ENCODE results near the gene EXO5.
"Not testable (repeated sequence)": the region's sequence is repeated elsewhere in the genome, so short reads cannot be mapped to it uniquely, and the experiment has no call there.

The EXO5 gene

GRCh38 chr1:40556121-40556520 lies 47.6 kb downstream of the EXO5 start:
- Mint-ChIP-seq H3K4me3 (no peak overlapping the region), H3K27me3 (ENCODE audit: low read depth) (no peaks in the 10 kb centered on the region), H3K27ac (no peak overlapping the region), H3K36me3 (ENCODE audit: low read depth) (no peaks in the 10 kb centered on the region), H3K4me1 (no peaks in the 10 kb centered on the region), H3K9me3 (peaks cover 5% of the 10 kb centered on the region)
- no peak for TF ChIP-seq CTCF (IDR thresholded peaks at IDR 0.05; ENCODE audit: unreplicated experiment in 3 of 3)

- not testable (repeated sequence) for H3K9me3 Mint-ChIP-seq; H3K27ac Mint-ChIP-seq; H3K36me3 Mint-ChIP-seq (ENCODE audit: low read depth); H3K27me3 Mint-ChIP-seq (ENCODE audit: low read depth); H3K4me3 Mint-ChIP-seq; H3K4me1 Mint-ChIP-seq
These were observed 49.7 kb downstream of the EXO5 start for GRCh38 chr1:40558241-40558640.

GRCh38 chr1:40562185-40562584 lies 53.6 kb downstream of the EXO5 start:
- Mint-ChIP-seq H3K36me3 (ENCODE audit: low read depth) (no peaks in the 10 kb centered on the region), H3K9me3 (peaks cover 5% of the 10 kb centered on the region), H3K4me1 (no peaks in the 10 kb centered on the region), H3K4me3 (no peak overlapping the region), H3K27me3 (ENCODE audit: low read depth) (no peaks in the 10 kb centered on the region), H3K27ac (no peak overlapping the region)
- no peak for TF ChIP-seq CTCF (IDR thresholded peaks at IDR 0.05; ENCODE audit: unreplicated experiment in 3 of 3)

GRCh38 chr1:40563266-40563665 lies 54.7 kb downstream of the EXO5 start:
- H3K9me3 Mint-ChIP-seq: peaks cover 5% of the 10 kb centered on the region

GRCh38 chr1:40564506-40564905 lies 55.9 kb downstream of the EXO5 start:
- no peaks in the 10 kb centered on the region for H3K27me3 Mint-ChIP-seq (ENCODE audit: low read depth)
- H3K9me3 Mint-ChIP-seq: peaks cover 5% of the 10 kb centered on the region

More at GRCh38 chr1:40563266-40563665, 54.7 kb downstream of the EXO5 start:
- Mint-ChIP-seq H3K4me1 (no peaks in the 10 kb centered on the region), H3K27me3 (ENCODE audit: low read depth) (no peaks in the 10 kb centered on the region), H3K4me3 (no peak overlapping the region), H3K27ac (no peak overlapping the region), H3K36me3 (ENCODE audit: low read depth) (no peaks in the 10 kb centered on the region)
- no peak for TF ChIP-seq CTCF (IDR thresholded peaks at IDR 0.05; ENCODE audit: unreplicated experiment in 3 of 3)

GRCh38 chr1:40564913-40565312 lies 56.3 kb downstream of the EXO5 start:
- H3K9me3 Mint-ChIP-seq: peaks cover under 1% of the 10 kb centered on the region
- H3K36me3 Mint-ChIP-seq (ENCODE audit: low read depth): no peaks in the 10 kb centered on the region
- no peak overlapping the region for H3K4me3 Mint-ChIP-seq
- no peak for TF ChIP-seq CTCF (IDR thresholded peaks at IDR 0.05; ENCODE audit: unreplicated experiment in 3 of 3)
- H3K27me3 Mint-ChIP-seq (ENCODE audit: low read depth): no peaks in the 10 kb centered on the region
- no peak overlapping the region for H3K27ac Mint-ChIP-seq
- H3K4me1 Mint-ChIP-seq: no peaks in the 10 kb centered on the region

More at GRCh38 chr1:40564506-40564905, 55.9 kb downstream of the EXO5 start:
- TF ChIP-seq CTCF (IDR thresholded peaks at IDR 0.05; ENCODE audit: unreplicated experiment in 3 of 3): no peak
- H3K36me3 Mint-ChIP-seq (ENCODE audit: low read depth): no peaks in the 10 kb centered on the region
- no peak overlapping the region for H3K4me3 Mint-ChIP-seq
- H3K27ac Mint-ChIP-seq: no peak overlapping the region
- no peaks in the 10 kb centered on the region for H3K4me1 Mint-ChIP-seq

Data from nephron (organoid).